ENCODE data around the gene GAK.

DNA sequence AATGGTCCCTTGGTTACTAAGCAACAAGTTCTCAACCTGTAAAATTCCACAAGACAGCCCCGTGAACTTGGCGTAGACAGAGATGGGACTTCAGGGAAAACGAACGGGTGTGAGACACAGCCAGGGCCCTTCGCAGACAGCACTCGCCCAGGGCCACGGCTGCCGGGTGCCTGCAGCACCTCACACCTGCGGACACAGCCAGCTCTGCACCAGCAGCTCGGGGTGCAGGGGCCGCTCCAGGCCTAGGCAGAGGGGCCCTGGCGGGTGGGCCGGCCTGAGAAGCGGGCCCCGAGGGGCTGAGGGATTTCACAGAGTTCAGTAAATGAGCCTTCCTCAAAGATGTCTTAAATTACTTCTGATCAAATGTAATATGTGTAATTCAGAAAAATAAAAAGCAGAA, 34.0 kb downstream of the GAK start:
- TF ChIP-seq ZEB1 (IDR thresholded peaks at IDR 0.05; ENCODE audit: insufficient replicate concordance, low read depth) (no peak), ZNF850 (CRISPR knock-in tag; conservative IDR thresholded peaks at IDR 0.05) (no peak)
